ENCODE data around the gene PRKCE. TPM values are rescaled to one million over a fixed set of nuclear protein-coding genes. Genes with fewer than 3 reads are reported as not detected.

The PRKCE gene
- polyA plus RNA-seq, 3 donors: 1.3 to 7.7 (median 2.3) TPM

DNA sequence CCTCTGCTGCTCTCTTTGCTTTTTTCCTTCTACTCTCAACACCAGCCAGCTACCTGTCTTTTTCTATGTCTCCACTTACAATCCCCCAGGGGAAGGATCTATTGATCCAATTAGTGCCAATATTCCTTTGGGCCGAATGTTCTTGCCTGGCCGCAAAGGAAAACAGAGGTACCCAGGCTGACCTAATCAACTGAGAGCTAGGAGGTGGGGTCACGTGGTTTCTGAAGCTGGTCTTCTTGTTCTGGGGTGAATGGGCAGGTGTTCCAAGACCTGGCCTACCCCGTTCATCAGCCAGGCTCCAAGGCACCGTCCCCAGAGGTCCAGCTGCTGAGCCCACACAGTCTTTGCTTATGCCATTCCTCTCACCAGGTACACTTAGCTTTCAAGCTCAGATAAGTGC lies 580.2 kb downstream of the PRKCE start:
- intact Hi-C loops (cut with micrococcal nuclease): loop anchor here in 1 of 2 donors (10.0 kb wide), 1 partner anchor 133 kb away; no protein-coding TSS in a partner anchor
- Histone ChIP-seq H3K4me3 (replicated peaks in 1 of 3; ENCODE audit: low read depth in 2 of 3, low read length in 3 of 3) (no peak overlapping the region), H3K36me3 (replicated peaks in 1 of 2; ENCODE audit: control insufficient read depth in 1 of 2, insufficient read depth in 2 of 2, low read length in 2 of 2) (no peaks in the 10 kb centered on the region), H3K79me2 (ENCODE audit: insufficient read depth, low read length) (no peaks in the 10 kb centered on the region), H4K20me1 (ENCODE audit: insufficient read depth, low read length) (no peaks in the 10 kb centered on the region), H3K27me3 (ENCODE audit: control insufficient read depth in 2 of 2, insufficient read depth in 2 of 2, low read length in 2 of 2) (peaks cover 3 to 12% of the 10 kb centered on the region in 2 donors), H3K27ac (ENCODE audit: low read depth in 1 of 2, low read length in 2 of 2) (no peak overlapping the region), H3K4me2 (replicated peaks; ENCODE audit: extremely low read depth, low read length, poor library complexity, severe bottlenecking) (no peak overlapping the region), H3K9ac (ENCODE audit: insufficient read depth, low read length, poor library complexity, severe bottlenecking) (no peak overlapping the region), H2AFZ (ENCODE audit: insufficient read depth, low read depth, low read length, poor library complexity, severe bottlenecking) (no peak overlapping the region), H3K4me1 (ENCODE audit: control insufficient read depth in 1 of 2, insufficient read depth in 2 of 2, low read length in 2 of 2) (peaks cover 5 to 8% of the 10 kb centered on the region in 2 donors), H3K9me3 (replicated peaks in 1 of 2; ENCODE audit: control insufficient read depth in 1 of 2, insufficient read depth in 1 of 2, low read length in 2 of 2) (no peaks in the 10 kb centered on the region)
- 100% methylated on average over 4 of the region's 5 CpGs for WGBS (ENCODE audit: insufficient coverage)
- H3K27me3 Mint-ChIP-seq (ENCODE audit: low read depth in 3 of 3): peaks cover 20 to 30% (median 24%) of the 10 kb centered on the region in 3 donors
- peak overlapping the region in 1 of 7 donors; percentile 69 for H3K27ac Mint-ChIP-seq
- no peak overlapping the region for H3K4me3 Mint-ChIP-seq
- peaks cover 7% of the 10 kb centered on the region for H3K4me1 Mint-ChIP-seq
- no peaks in the 10 kb centered on the region for H3K36me3 Mint-ChIP-seq
- H3K9me3 Mint-ChIP-seq: no peaks in the 10 kb centered on the region
- no peak for TF ChIP-seq CTCF (IDR thresholded peaks at IDR 0.05)
- no peak for DNase-seq

DNA sequence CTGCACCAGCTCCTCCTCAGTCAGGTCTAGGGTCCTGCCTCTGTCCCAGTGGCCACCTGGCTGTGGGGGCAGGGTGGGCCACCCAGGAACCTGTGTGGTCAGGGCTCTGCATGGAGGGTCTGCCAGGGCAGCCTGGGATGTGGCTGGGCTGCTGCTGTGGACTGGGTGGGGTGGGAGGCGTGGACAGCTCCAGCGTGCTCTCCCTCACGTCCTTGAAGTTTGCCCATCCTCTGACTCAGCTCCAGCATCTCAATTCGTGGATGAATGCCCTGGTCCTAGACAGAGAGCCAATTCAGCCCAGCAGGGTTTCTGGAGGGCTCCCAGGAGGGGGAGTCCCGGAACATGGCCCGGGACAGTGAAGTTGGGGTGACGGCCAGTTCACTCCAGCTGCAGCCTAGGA lies 581.4 kb downstream of the PRKCE start:
- Histone ChIP-seq H3K36me3 (replicated peaks in 1 of 2; ENCODE audit: control insufficient read depth in 1 of 2, insufficient read depth in 2 of 2, low read length in 2 of 2) (no peaks in the 10 kb centered on the region), H3K4me1 (ENCODE audit: control insufficient read depth in 1 of 2, insufficient read depth in 2 of 2, low read length in 2 of 2) (peaks cover 5 to 8% of the 10 kb centered on the region in 2 donors), H4K20me1 (ENCODE audit: insufficient read depth, low read length) (no peaks in the 10 kb centered on the region), H3K79me2 (ENCODE audit: insufficient read depth, low read length) (no peaks in the 10 kb centered on the region), H3K4me2 (replicated peaks; ENCODE audit: extremely low read depth, low read length, poor library complexity, severe bottlenecking) (no peak overlapping the region), H3K9me3 (replicated peaks in 1 of 2; ENCODE audit: control insufficient read depth in 1 of 2, insufficient read depth in 1 of 2, low read length in 2 of 2) (no peaks in the 10 kb centered on the region), H3K4me3 (replicated peaks in 1 of 3; ENCODE audit: low read depth in 2 of 3, low read length in 3 of 3) (no peak overlapping the region), H3K27me3 (ENCODE audit: control insufficient read depth in 2 of 2, insufficient read depth in 2 of 2, low read length in 2 of 2) (peaks cover 3 to 9% of the 10 kb centered on the region in 2 donors), H2AFZ (ENCODE audit: insufficient read depth, low read depth, low read length, poor library complexity, severe bottlenecking) (no peak overlapping the region), H3K27ac (ENCODE audit: low read depth in 1 of 2, low read length in 2 of 2) (no peak overlapping the region), H3K9ac (ENCODE audit: insufficient read depth, low read length, poor library complexity, severe bottlenecking) (no peak overlapping the region)
- Mint-ChIP-seq H3K4me3 (no peak overlapping the region), H3K27ac (no peak overlapping the region), H3K9me3 (no peaks in the 10 kb centered on the region), H3K36me3 (no peaks in the 10 kb centered on the region), H3K4me1 (peaks cover 9% of the 10 kb centered on the region), H3K27me3 (ENCODE audit: low read depth in 3 of 3) (peaks cover 24 to 27% (median 24%) of the 10 kb centered on the region in 3 donors)
- intact Hi-C loops (cut with micrococcal nuclease): loop anchor here in 1 of 2 donors (10.0 kb wide), 1 partner anchor 132 kb away; no protein-coding TSS in a partner anchor
- no peak for TF ChIP-seq CTCF (IDR thresholded peaks at IDR 0.05)
- 100% methylated on average over 4 of the region's 7 CpGs for WGBS (ENCODE audit: insufficient coverage)
- DNase-seq: no peak
